ENCODE measurements around the gene USP10.

USP10 gene

GRCh38 chr16:84683691-84684591 is 15.9 kb upstream of the USP10 start:
- Histone ChIP-seq H3K9me3 (ENCODE audit: control insufficient read depth, low read length) (no peaks in the 10 kb centered on the region), H3K4me1 (ENCODE audit: control insufficient read depth, insufficient read depth, low read depth, low read length) (peaks cover 9% of the 10 kb centered on the region), H2AK5ac (ENCODE audit: low read length, severe bottlenecking) (no peak overlapping the region), H4K8ac (ENCODE audit: low read length) (no peak overlapping the region), H2AFZ (ENCODE audit: low read depth, low read length) (no peak overlapping the region), H4K91ac (ENCODE audit: low read length) (no peak overlapping the region), H3K4me3 (ENCODE audit: insufficient read depth in 1 of 2, low read depth in 1 of 2, low read length in 2 of 2) (no peak overlapping the region), H2BK120ac (ENCODE audit: low read depth, low read length) (no peak overlapping the region), H3K9ac (ENCODE audit: low read length) (no peak overlapping the region), H2BK5ac (ENCODE audit: low read depth, low read length, poor library complexity, severe bottlenecking) (no peak overlapping the region), H3K27me3 (ENCODE audit: control insufficient read depth in 1 of 2, insufficient read depth in 1 of 2, low read length in 2 of 2) (peaks cover 0 to 29% of the 10 kb centered on the region in 2 experiments), H3K18ac (ENCODE audit: low read depth in 1 of 2, low read length in 2 of 2) (no peak overlapping the region), H3K36me3 (ENCODE audit: control insufficient read depth in 1 of 2, insufficient read depth in 2 of 2, low read depth in 1 of 2, low read length in 2 of 2) (no peaks in the 10 kb centered on the region), H3K4me2 (ENCODE audit: low read length, poor library complexity, severe bottlenecking) (no peak overlapping the region), H3K23ac (ENCODE audit: low read length in 2 of 2) (no peak overlapping the region), H2BK12ac (ENCODE audit: low read length in 2 of 2) (no peak overlapping the region), H3K4ac (ENCODE audit: low read depth in 1 of 2, low read length in 2 of 2) (no peak overlapping the region), H3K79me1 (replicated peaks; ENCODE audit: low read length, poor library complexity, severe bottlenecking) (no peaks in the 10 kb centered on the region), H2BK15ac (ENCODE audit: low read depth, poor library complexity, severe bottlenecking) (no peak overlapping the region), H3K27ac (ENCODE audit: low read length, poor library complexity, severe bottlenecking) (no peak overlapping the region), H3K14ac (ENCODE audit: low read length in 2 of 2) (no peak overlapping the region)
- no peak for DNase-seq
- 58% methylated on average over 13 of the region's 15 CpGs for WGBS

DNA sequence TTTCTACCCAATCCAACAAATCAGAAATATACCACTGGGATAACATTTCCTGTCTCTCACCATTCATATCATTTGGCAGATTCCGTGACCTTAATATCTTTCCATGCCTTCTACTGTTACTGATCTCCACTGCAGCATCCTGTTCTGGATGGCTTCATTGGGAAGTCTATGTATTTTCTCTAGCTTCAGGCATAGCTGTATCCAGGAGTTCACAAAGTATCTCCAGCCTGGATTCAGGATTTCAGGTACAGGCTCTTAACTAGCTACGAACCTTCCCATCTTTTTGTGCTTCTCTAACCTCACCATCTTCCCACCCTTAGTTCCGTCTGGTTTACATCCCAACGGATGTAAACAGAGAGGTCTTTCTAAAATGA is 15.2 kb upstream of the USP10 start:
- no peak overlapping the region for H3K27ac ChIP-seq (ENCODE audit: low read length, poor library complexity, severe bottlenecking)
- DNase-seq: no peak
- no peak overlapping the region for H3K4ac ChIP-seq (ENCODE audit: low read depth in 1 of 2, low read length in 2 of 2)
- no peaks in the 10 kb centered on the region for H3K36me3 ChIP-seq (ENCODE audit: control insufficient read depth in 1 of 2, insufficient read depth in 2 of 2, low read depth in 1 of 2, low read length in 2 of 2)
- no peak overlapping the region for H3K9ac ChIP-seq (ENCODE audit: low read length)
- no peak overlapping the region for H2BK120ac ChIP-seq (ENCODE audit: low read depth, low read length)
- H2AK5ac ChIP-seq (ENCODE audit: low read length, severe bottlenecking): no peak overlapping the region
- H3K4me3 ChIP-seq (ENCODE audit: insufficient read depth in 1 of 2, low read depth in 1 of 2, low read length in 2 of 2): no peak overlapping the region
- no peak overlapping the region for H4K91ac ChIP-seq (ENCODE audit: low read length)
- no peak overlapping the region for H3K14ac ChIP-seq (ENCODE audit: low read length in 2 of 2)
- no peak overlapping the region for H2BK12ac ChIP-seq (ENCODE audit: low read length in 2 of 2)
- no peak overlapping the region for H4K8ac ChIP-seq (ENCODE audit: low read length)
- no peak overlapping the region for H2BK15ac ChIP-seq (ENCODE audit: low read depth, poor library complexity, severe bottlenecking)
- WGBS: 85% methylated on average over 4 of the region's 4 CpGs
- no peaks in the 10 kb centered on the region for H3K9me3 ChIP-seq (ENCODE audit: control insufficient read depth, low read length)
- peaks cover 9% of the 10 kb centered on the region for H3K4me1 ChIP-seq (ENCODE audit: control insufficient read depth, insufficient read depth, low read depth, low read length)
- peaks cover 0 to 29% of the 10 kb centered on the region in 2 experiments for H3K27me3 ChIP-seq (ENCODE audit: control insufficient read depth in 1 of 2, insufficient read depth in 1 of 2, low read length in 2 of 2)
- H3K4me2 ChIP-seq (ENCODE audit: low read length, poor library complexity, severe bottlenecking): no peak overlapping the region
- H3K23ac ChIP-seq (ENCODE audit: low read length in 2 of 2): no peak overlapping the region
- no peak overlapping the region for H2BK5ac ChIP-seq (ENCODE audit: low read depth, low read length, poor library complexity, severe bottlenecking)
- H3K18ac ChIP-seq (ENCODE audit: low read depth in 1 of 2, low read length in 2 of 2): no peak overlapping the region
- no peaks in the 10 kb centered on the region for H3K79me1 ChIP-seq (replicated peaks; ENCODE audit: low read length, poor library complexity, severe bottlenecking)
- H2AFZ ChIP-seq (ENCODE audit: low read depth, low read length): no peak overlapping the region

- Histone ChIP-seq H2BK5ac (ENCODE audit: low read depth, low read length, poor library complexity, severe bottlenecking) (no peak overlapping the region), H3K9me3 (ENCODE audit: control insufficient read depth, low read length) (no peaks in the 10 kb centered on the region), H3K4me1 (ENCODE audit: control insufficient read depth, insufficient read depth, low read depth, low read length) (peaks cover 12% of the 10 kb centered on the region)
Measured at GRCh38 chr16:84685210-84685609, 14.6 kb upstream of the USP10 start.

DNA sequence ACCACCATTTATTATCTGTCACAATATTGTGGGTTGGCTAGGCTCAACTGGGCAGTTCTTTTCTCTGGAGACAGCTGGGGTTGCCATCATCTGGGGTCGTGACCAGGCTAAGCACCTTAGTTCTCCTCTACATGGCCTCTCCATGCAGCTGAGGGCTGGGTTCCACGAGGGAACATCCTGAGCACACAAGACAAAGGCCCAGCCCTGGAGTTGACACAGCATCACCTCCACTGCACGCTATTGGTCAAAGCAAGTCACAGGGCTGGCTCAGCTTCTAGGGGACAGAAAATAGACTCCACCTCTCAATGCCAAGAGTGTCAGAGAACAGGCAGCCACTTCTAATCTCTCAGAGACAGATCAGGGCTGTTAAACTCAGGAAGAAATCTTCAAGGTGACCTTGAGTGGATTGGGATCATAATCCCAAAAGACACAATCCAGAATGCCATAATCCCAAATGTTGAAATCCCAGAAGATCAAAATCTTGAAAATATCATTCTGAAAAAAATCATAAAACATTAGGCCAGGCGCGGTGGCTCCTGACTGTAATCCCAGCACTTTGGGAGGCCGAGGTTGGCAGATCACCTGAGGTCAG is 13.0 kb upstream of the USP10 start:
- Histone ChIP-seq H2BK120ac (ENCODE audit: low read depth, low read length) (no peak overlapping the region), H2AK5ac (ENCODE audit: low read length, severe bottlenecking) (peak overlapping the region; percentile 5), H3K9ac (ENCODE audit: low read length) (no peak overlapping the region), H3K27ac (ENCODE audit: low read length, poor library complexity, severe bottlenecking) (peak overlapping the region; percentile 69), H4K91ac (ENCODE audit: low read length) (no peak overlapping the region), H2BK5ac (ENCODE audit: low read depth, low read length, poor library complexity, severe bottlenecking) (peak overlapping the region; percentile 33), H2BK12ac (ENCODE audit: low read length in 2 of 2) (peak overlapping the region in 1 of 2 experiments; percentile 22), H2BK15ac (ENCODE audit: low read depth, poor library complexity, severe bottlenecking) (no peak overlapping the region), H2AFZ (ENCODE audit: low read depth, low read length) (no peak overlapping the region), H3K27me3 (ENCODE audit: control insufficient read depth in 1 of 2, insufficient read depth in 1 of 2, low read length in 2 of 2) (peaks cover 0 to 14% of the 10 kb centered on the region in 2 experiments), H3K23ac (ENCODE audit: low read length in 2 of 2) (no peak overlapping the region), H3K18ac (ENCODE audit: low read depth in 1 of 2, low read length in 2 of 2) (no peak overlapping the region), H3K36me3 (ENCODE audit: control insufficient read depth in 1 of 2, insufficient read depth in 2 of 2, low read depth in 1 of 2, low read length in 2 of 2) (no peaks in the 10 kb centered on the region), H3K4me3 (ENCODE audit: insufficient read depth in 1 of 2, low read depth in 1 of 2, low read length in 2 of 2) (no peak overlapping the region), H3K4me2 (ENCODE audit: low read length, poor library complexity, severe bottlenecking) (no peak overlapping the region), H3K14ac (ENCODE audit: low read length in 2 of 2) (no peak overlapping the region), H3K4ac (ENCODE audit: low read depth in 1 of 2, low read length in 2 of 2) (no peak overlapping the region), H3K9me3 (ENCODE audit: control insufficient read depth, low read length) (no peaks in the 10 kb centered on the region), H3K79me1 (replicated peaks; ENCODE audit: low read length, poor library complexity, severe bottlenecking) (no peaks in the 10 kb centered on the region), H3K4me1 (ENCODE audit: control insufficient read depth, insufficient read depth, low read depth, low read length) (peaks cover 17% of the 10 kb centered on the region), H4K8ac (ENCODE audit: low read length) (no peak overlapping the region)
- 92% methylated on average over 6 of the region's 6 CpGs for WGBS
- DNase-seq: no peak

More at GRCh38 chr16:84685210-84685609, 14.6 kb upstream of the USP10 start:
- Histone ChIP-seq H2AFZ (ENCODE audit: low read depth, low read length) (no peak overlapping the region), H3K23ac (ENCODE audit: low read length in 2 of 2) (no peak overlapping the region), H2AK5ac (ENCODE audit: low read length, severe bottlenecking) (peak overlapping the region; percentile 33), H4K91ac (ENCODE audit: low read length) (no peak overlapping the region), H2BK120ac (ENCODE audit: low read depth, low read length) (no peak overlapping the region), H3K4me3 (ENCODE audit: insufficient read depth in 1 of 2, low read depth in 1 of 2, low read length in 2 of 2) (no peak overlapping the region), H3K9ac (ENCODE audit: low read length) (no peak overlapping the region), H2BK12ac (ENCODE audit: low read length in 2 of 2) (no peak overlapping the region), H3K27ac (ENCODE audit: low read length, poor library complexity, severe bottlenecking) (no peak overlapping the region), H3K27me3 (ENCODE audit: control insufficient read depth in 1 of 2, insufficient read depth in 1 of 2, low read length in 2 of 2) (peaks cover 0 to 28% of the 10 kb centered on the region in 2 experiments), H3K4ac (ENCODE audit: low read depth in 1 of 2, low read length in 2 of 2) (no peak overlapping the region), H3K4me2 (ENCODE audit: low read length, poor library complexity, severe bottlenecking) (no peak overlapping the region), H2BK15ac (ENCODE audit: low read depth, poor library complexity, severe bottlenecking) (no peak overlapping the region), H3K14ac (ENCODE audit: low read length in 2 of 2) (no peak overlapping the region), H3K36me3 (ENCODE audit: control insufficient read depth in 1 of 2, insufficient read depth in 2 of 2, low read depth in 1 of 2, low read length in 2 of 2) (no peaks in the 10 kb centered on the region), H4K8ac (ENCODE audit: low read length) (no peak overlapping the region), H3K18ac (ENCODE audit: low read depth in 1 of 2, low read length in 2 of 2) (no peak overlapping the region), H3K79me1 (replicated peaks; ENCODE audit: low read length, poor library complexity, severe bottlenecking) (no peaks in the 10 kb centered on the region)
- DNase-seq: no peak
- WGBS: 73% methylated on average over 8 of the region's 8 CpGs

Data from mesenchymal stem cell (in vitro differentiated cells and primary cell).